Endothelial cell of umbilical vein (primary cell): ENCODE data around the gene PARVA. TPM values are rescaled to one million over a fixed set of nuclear protein-coding genes. Genes with fewer than 3 reads are reported as not detected.

ENCODE experiments used
- BruUV-seq: library from RNA; stranded (reverse); fragments of 400-500 nt; replicated peaks from 2 replicates; lab custom pipeline; 2021; lab: Mats Ljungman, UMichigan
- CTCF ChIA-PET: fragments of 300-600, 350-600 bp; sonication (Branson Sonifier 250); formaldehyde crosslinking; loops from one replicate; lab custom pipeline; 2021; ENCODE audit warnings: antibody characterized with exemption, inconsistent platforms; lab: Charles Lee
- POLR2A ChIA-PET: fragments of 300-600, 350-600 bp; sonication (Branson Sonifier 250); formaldehyde crosslinking; loops from one replicate; lab custom pipeline; 2021; ENCODE audit warnings: antibody characterized with exemption, inconsistent platforms; lab: Charles Lee
- DNase-seq: peaks from one replicate; pipeline ENCODE4 v3.0.0-alpha.2; 2011; ENCODE audit warnings: low read depth, low spot score
- FAIRE-seq: peaks from 2 replicates; lab custom pipeline; 2011; peaks lifted over from hg19 to GRCh38; lab: Jason Lieb, UNC
- H2AFZ ChIP-seq: 2 replicates; pipeline ENCODE4 v1.6.0; 2012; ENCODE audit warnings: low read depth, low read length, control low read depth, inconsistent platforms
- H3K27ac ChIP-seq: 2 replicates; pipeline ENCODE4 v1.5.1; 2011; ENCODE audit warnings: low read depth, mild to moderate bottlenecking, control low read depth, low read length, moderate library complexity; ENCODE audit not compliant: insufficient read depth
- H3K27me3 ChIP-seq, 2 experiments: 2 replicates each; pipeline versions ENCODE4 v1.6.0 to v1.6.1; 2011; ENCODE audit warnings: low read length in 2 of 2, mixed read lengths in 1 of 2; ENCODE audit not compliant: control insufficient read depth in 2 of 2, insufficient read depth in 2 of 2
- H3K36me3 ChIP-seq, 2 experiments: 2 replicates in 1 of 2; 3 replicates in 1 of 2; pipeline ENCODE4 v1.5.1; 2011; ENCODE audit warnings: low read length in 2 of 2, mild to moderate bottlenecking in 1 of 2, moderate library complexity in 1 of 2; ENCODE audit not compliant: control insufficient read depth in 2 of 2, insufficient read depth in 2 of 2; ENCODE audit errors: extremely low read depth in 1 of 2
- H3K4me1 ChIP-seq: 3 replicates; pipeline ENCODE4 v1.5.1; 2011; ENCODE audit warnings: mild to moderate bottlenecking, low read length; ENCODE audit not compliant: control insufficient read depth, insufficient read depth; ENCODE audit errors: extremely low read depth
- H3K4me2 ChIP-seq: 2 replicates; pipeline ENCODE4 v1.6.1; 2011; ENCODE audit warnings: low read length, control low read depth, mixed read lengths; ENCODE audit not compliant: insufficient read depth
- H3K4me3 ChIP-seq, 3 experiments: fragments of 200-600 bp in 1 of 3; sonication (generic), shearing (Covaris generic) in 1 of 3; replicated peaks in 1 of 3; 2 replicates each; pipeline ENCODE4 v1.5.1; 2011 to 2016; ENCODE audit warnings: control low read depth in 3 of 3, low read length in 3 of 3, mild to moderate bottlenecking in 2 of 3, inconsistent platforms in 1 of 3, low read depth in 1 of 3, moderate library complexity in 1 of 3; ENCODE audit not compliant: insufficient read depth in 1 of 3
- H3K79me2 ChIP-seq: 2 replicates; pipeline ENCODE4 v1.6.0; 2012; ENCODE audit warnings: low read length, inconsistent platforms; ENCODE audit not compliant: control insufficient read depth, insufficient read depth
- H3K9ac ChIP-seq: replicated peaks from 2 replicates; pipeline ENCODE3; 2011; ENCODE audit warnings: low read length, control low read depth; ENCODE audit not compliant: insufficient read depth; ENCODE audit errors: extremely low read depth
- H3K9me1 ChIP-seq: replicated peaks from 3 replicates; pipeline ENCODE4 v1.6.0; 2011; ENCODE audit warnings: mild to moderate bottlenecking, low read length; ENCODE audit not compliant: control insufficient read depth, insufficient read depth; ENCODE audit errors: extremely low read depth
- H3K9me3 ChIP-seq: replicated peaks from 2 replicates; pipeline ENCODE4 v1.5.1; 2012; ENCODE audit warnings: low read length, inconsistent platforms; ENCODE audit not compliant: control insufficient read depth, insufficient read depth
- H4K20me1 ChIP-seq: replicated peaks from 2 replicates; pipeline ENCODE3; 2011; ENCODE audit warnings: mild to moderate bottlenecking, low read length; ENCODE audit not compliant: control insufficient read depth, insufficient read depth; ENCODE audit errors: extremely low read depth
- EZH2 ChIP-seq: IDR thresholded peaks from 2 replicates; pipeline ENCODE4 v1.6.1; 2012; ENCODE audit warnings: borderline replicate concordance, low read depth, mild to moderate bottlenecking, moderate library complexity, low read length, inconsistent platforms; ENCODE audit not compliant: severe bottlenecking
- FOS ChIP-seq: IDR thresholded peaks from 2 replicates; pipeline ENCODE4 v1.6.1; 2011; ENCODE audit warnings: mild to moderate bottlenecking, low read length, moderate library complexity, borderline replicate concordance; ENCODE audit not compliant: insufficient read depth
- GATA2 ChIP-seq: IDR thresholded peaks from 2 replicates; pipeline ENCODE4 v1.7.0; 2011; ENCODE audit warnings: low read depth, mild to moderate bottlenecking, moderate library complexity, mixed read lengths, low read length; ENCODE audit not compliant: insufficient read length, insufficient read depth
- JUN ChIP-seq: IDR thresholded peaks from 2 replicates; pipeline ENCODE4 v1.6.1; 2011; ENCODE audit warnings: borderline replicate concordance, low read depth; ENCODE audit not compliant: insufficient read length, insufficient read depth
- MAX ChIP-seq: IDR thresholded peaks from 2 replicates; pipeline ENCODE4 v1.6.1; 2011; ENCODE audit not compliant: insufficient read depth, insufficient read length
- MYC ChIP-seq: IDR thresholded peaks from one replicate; pipeline ENCODE4 v1.6.1; 2011; ENCODE audit warnings: mild to moderate bottlenecking, low read depth, low read length
- POLR2A ChIP-seq: IDR thresholded peaks from 2 replicates; pipeline ENCODE4 v1.6.1; 2012; ENCODE audit warnings: low read depth, mild to moderate bottlenecking, control low read depth, low read length
- POLR2AphosphoS5 ChIP-seq: IDR thresholded peaks from 2 replicates; pipeline ENCODE4 v1.6.1; 2012; ENCODE audit warnings: low read depth, mild to moderate bottlenecking, control low read depth, low read length, moderate library complexity; ENCODE audit not compliant: insufficient read depth
- dilution Hi-C: fragments of 300-500 bp; cut with MboI; formaldehyde crosslinking; loops from one replicate; pipeline ENCODE4 v1.15.0; 2019; ENCODE audit warnings: low sequenced_read_pairs; ENCODE audit not compliant: extremely low pct_ligation_motif_present
- intact Hi-C: fragments of 100-400 bp; cut with micrococcal nuclease; formaldehyde crosslinking; loops from one replicate; pipeline ENCODE4 v1.10.0; 2022
- polyA plus RNA-seq, 4 experiments: library from polyadenylated mRNA; depleted of rRNA in 3 of 4; stranded (reverse) in 3 of 4; unstranded in 1 of 4; fragments of >200 nt; gene quantifications; 2 replicates each; pipeline versions ENCODE4 v1.2.1 to v1.2.3, GENCODE V29; 2011 to 2012; ENCODE audit warnings: missing spikeins in 1 of 4
- total RNA-seq: library from RNA; stranded (reverse); gene quantifications from 2 replicates; pipeline ENCODE4 v1.2.3, GENCODE V29; 2021
- TF ChIP-seq, protein P1 (sequence below), 2 donors: IDR thresholded peaks; 1 replicate in 1 of 2; 2 replicates in 1 of 2; pipeline ENCODE4 v1.5.1; 2011; ENCODE audit warnings: low read length in 2 of 2, mild to moderate bottlenecking in 2 of 2, moderate library complexity in 2 of 2, control low read depth in 1 of 2, inconsistent platforms in 1 of 2, low read depth in 1 of 2; ENCODE audit not compliant: insufficient read depth in 1 of 2; ENCODE audit errors: extremely low read depth in 1 of 2

The PARVA gene
- total and polyA plus RNA-seq, 2 donors (not counting 3 experiments of a cell fraction or from before 2014, with no cell fraction given), result 40.6 to 104 TPM

- Histone ChIP-seq H3K27me3 (peaks cover 19 to 33% of the 10 kb centered on the region in 2 experiments), H2AFZ (no peak overlapping the region), H3K36me3 (no peaks in the 10 kb centered on the region), H3K4me3 (no peak overlapping the region), H4K20me1 (no peaks in the 10 kb centered on the region), H3K4me2 (no peak overlapping the region), H3K79me2 (no peaks in the 10 kb centered on the region), H3K4me1 (no peaks in the 10 kb centered on the region), H3K9me1 (no peaks in the 10 kb centered on the region), H3K27ac (no peak overlapping the region), H3K9me3 (no peaks in the 10 kb centered on the region), H3K9ac (no peak overlapping the region)
- ChIA-PET CTCF (no interaction called here), POLR2A (no interaction called here)
- no peak for DNase-seq
- intact Hi-C loops (no loop called here), dilution Hi-C loops (no loop called here)
- TF ChIP-seq POLR2AphosphoS5 (no peak), JUN (no peak), GATA2 (no peak)
- TF ChIP-seq, protein P1, sequence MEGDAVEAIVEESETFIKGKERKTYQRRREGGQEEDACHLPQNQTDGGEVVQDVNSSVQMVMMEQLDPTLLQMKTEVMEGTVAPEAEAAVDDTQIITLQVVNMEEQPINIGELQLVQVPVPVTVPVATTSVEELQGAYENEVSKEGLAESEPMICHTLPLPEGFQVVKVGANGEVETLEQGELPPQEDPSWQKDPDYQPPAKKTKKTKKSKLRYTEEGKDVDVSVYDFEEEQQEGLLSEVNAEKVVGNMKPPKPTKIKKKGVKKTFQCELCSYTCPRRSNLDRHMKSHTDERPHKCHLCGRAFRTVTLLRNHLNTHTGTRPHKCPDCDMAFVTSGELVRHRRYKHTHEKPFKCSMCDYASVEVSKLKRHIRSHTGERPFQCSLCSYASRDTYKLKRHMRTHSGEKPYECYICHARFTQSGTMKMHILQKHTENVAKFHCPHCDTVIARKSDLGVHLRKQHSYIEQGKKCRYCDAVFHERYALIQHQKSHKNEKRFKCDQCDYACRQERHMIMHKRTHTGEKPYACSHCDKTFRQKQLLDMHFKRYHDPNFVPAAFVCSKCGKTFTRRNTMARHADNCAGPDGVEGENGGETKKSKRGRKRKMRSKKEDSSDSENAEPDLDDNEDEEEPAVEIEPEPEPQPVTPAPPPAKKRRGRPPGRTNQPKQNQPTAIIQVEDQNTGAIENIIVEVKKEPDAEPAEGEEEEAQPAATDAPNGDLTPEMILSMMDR (IDR thresholded peaks at IDR 0.05; ENCODE audit: extremely low read depth in 1 of 2, insufficient read depth in 1 of 2, low read depth in 1 of 2, low read length in 2 of 2), result no peak
- BruUV-seq, result no TSS peak
- no peak for FAIRE-seq
Observed at GRCh38 chr11:12564012-12564411, 186.6 kb downstream of the PARVA start.

GRCh38 chr11:12565406-12565805 is 188.0 kb downstream of the PARVA start:
- TF ChIP-seq POLR2AphosphoS5 (no peak), GATA2 (no peak), JUN (no peak), POLR2A (no peak), MYC (no peak), EZH2 (no peak), FOS (no peak), MAX (no peak)
- TF ChIP-seq, protein P1 (IDR thresholded peaks at IDR 0.05; ENCODE audit: extremely low read depth in 1 of 2, insufficient read depth in 1 of 2, low read depth in 1 of 2, low read length in 2 of 2), result no peak
- DNase-seq (no peak), FAIRE-seq (no peak)
- intact Hi-C loops, result no loop called here
- BruUV-seq, result no TSS peak
- H3K36me3 ChIP-seq, result no peaks in the 10 kb centered on the region
- H4K20me1 ChIP-seq, result no peaks in the 10 kb centered on the region
- H3K9ac ChIP-seq, result no peak overlapping the region
- ChIA-PET POLR2A (no interaction called here), CTCF (no interaction called here)
- no peak overlapping the region for H2AFZ ChIP-seq
- dilution Hi-C loops, result no loop called here
- peaks cover 16 to 34% of the 10 kb centered on the region in 2 experiments for H3K27me3 ChIP-seq
- no peaks in the 10 kb centered on the region for H3K4me1 ChIP-seq
- no peaks in the 10 kb centered on the region for H3K9me3 ChIP-seq
- H3K27ac ChIP-seq, result no peak overlapping the region
- no peak overlapping the region for H3K4me2 ChIP-seq
- H3K4me3 ChIP-seq, result no peak overlapping the region
- H3K79me2 ChIP-seq, result no peaks in the 10 kb centered on the region
- H3K9me1 ChIP-seq, result no peaks in the 10 kb centered on the region
